GM19452 (cell line): ENCODE measurements around the gene ANKFN1.

ENCODE experiments used
- ATAC-seq: cut with Tn5 transposase; IDR thresholded peaks from one replicate; pipeline ENCODE4 v1.9.1; 2021; ENCODE audit not compliant: unreplicated experiment

Gene ANKFN1

GRCh38 chr17:56486732-56487131 lies 333.5 kb downstream of the ANKFN1 start:
- ATAC-seq = no peak

GRCh38 chr17:56488800-56489199 lies 335.5 kb downstream of the ANKFN1 start:
- ATAC-seq = no peak

- no peak for ATAC-seq
Observed at GRCh38 chr17:56489980-56490379, 336.7 kb downstream of the ANKFN1 start.

- no peak for ATAC-seq
Observed at GRCh38 chr17:56495556-56495955, 342.3 kb downstream of the ANKFN1 start.

- no peak for ATAC-seq
Observed at GRCh38 chr17:56497132-56497531, 343.9 kb downstream of the ANKFN1 start.

GRCh38 chr17:56499799-56500388 lies 346.6 kb downstream of the ANKFN1 start:
- ATAC-seq = no peak

- no peak for ATAC-seq
Observed at GRCh38 chr17:56502120-56502654, 348.9 kb downstream of the ANKFN1 start.

GRCh38 chr17:56505154-56505756 lies 352.0 kb downstream of the ANKFN1 start:
- ATAC-seq = no peak

GRCh38 chr17:56506349-56506748 lies 353.1 kb downstream of the ANKFN1 start:
- ATAC-seq = no peak

- no peak for ATAC-seq
Observed at GRCh38 chr17:56510554-56511342, 357.5 kb downstream of the ANKFN1 start.

GRCh38 chr17:56514264-56514663 lies 361.0 kb downstream of the ANKFN1 start:
- ATAC-seq = no peak

GRCh38 chr17:56514899-56515298 lies 361.6 kb downstream of the ANKFN1 start:
- no peak for ATAC-seq

GRCh38 chr17:56521414-56522141 lies 368.3 kb downstream of the ANKFN1 start:
- no peak for ATAC-seq

- ATAC-seq = no peak
Observed at GRCh38 chr17:56523042-56523441, 369.8 kb downstream of the ANKFN1 start.

GRCh38 chr17:56528696-56529095 lies 375.4 kb downstream of the ANKFN1 start:
- ATAC-seq = no peak

GRCh38 chr17:56532926-56533325 lies 379.7 kb downstream of the ANKFN1 start:
- ATAC-seq = no peak

- no peak for ATAC-seq
Observed at GRCh38 chr17:56536766-56537165, 383.5 kb downstream of the ANKFN1 start.

GRCh38 chr17:56540836-56541235 lies 387.6 kb downstream of the ANKFN1 start:
- ATAC-seq = no peak

- no peak for ATAC-seq
Observed at GRCh38 chr17:56543280-56543679, 390.0 kb downstream of the ANKFN1 start.

- ATAC-seq = no peak
Observed at GRCh38 chr17:56545106-56545505, 391.8 kb downstream of the ANKFN1 start.

- no peak for ATAC-seq
Observed at GRCh38 chr17:56545930-56546329, 392.7 kb downstream of the ANKFN1 start.
